Urothelium cell line (cell line): Measurements from ENCODE around the gene DEFB113.

ENCODE experiments used
- DNase-seq: peaks from one replicate; pipeline ENCODE4 v3.0.0; 2011; ENCODE audit warnings: low spot score, mixed read lengths
- FAIRE-seq: peaks from 2 replicates; lab custom pipeline; 2011; peaks lifted over from hg19 to GRCh38; lab: Jason Lieb, UNC

Gene DEFB113

DNA sequence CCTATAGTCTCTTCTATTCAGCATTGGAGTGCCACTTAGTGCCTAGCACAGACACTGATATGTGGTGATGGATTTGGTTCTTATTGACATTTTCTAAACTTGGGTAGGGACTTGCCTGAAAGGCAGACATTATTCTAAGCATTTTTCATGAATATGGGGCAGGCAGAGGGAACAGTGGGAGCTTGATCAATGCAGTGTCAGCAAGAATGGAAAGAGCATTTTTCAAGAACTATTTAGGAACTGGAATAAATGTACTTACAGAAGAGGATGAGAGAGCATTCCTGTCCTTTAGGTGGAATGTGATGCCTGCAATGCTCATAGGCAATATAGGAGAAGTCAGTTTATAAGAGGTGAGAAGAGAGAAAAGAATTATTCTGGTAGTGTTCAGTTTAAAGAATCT is 31.6 kb downstream of the DEFB113 start:
- FAIRE-seq: no peak
- no peak for DNase-seq

DNA sequence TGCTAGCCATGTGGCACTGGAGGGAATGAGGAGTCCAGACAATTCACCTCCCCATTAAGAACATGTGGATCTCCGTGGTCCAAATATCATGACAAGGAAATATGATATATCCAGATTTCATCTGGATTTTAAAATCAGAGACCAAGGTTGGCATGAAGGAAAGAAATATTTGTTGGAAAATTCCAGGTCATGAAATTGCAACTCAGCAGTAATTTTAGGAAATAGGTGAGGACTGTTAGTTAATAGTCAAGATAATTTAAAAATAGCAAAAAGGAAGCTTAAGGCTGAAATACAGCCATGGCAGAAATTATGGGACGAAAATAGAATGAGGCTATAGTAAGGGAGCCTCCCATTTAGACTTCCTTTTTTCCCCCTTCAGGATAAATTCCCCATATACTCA is 32.4 kb downstream of the DEFB113 start:
- FAIRE-seq (no peak), DNase-seq (no peak)

DNA sequence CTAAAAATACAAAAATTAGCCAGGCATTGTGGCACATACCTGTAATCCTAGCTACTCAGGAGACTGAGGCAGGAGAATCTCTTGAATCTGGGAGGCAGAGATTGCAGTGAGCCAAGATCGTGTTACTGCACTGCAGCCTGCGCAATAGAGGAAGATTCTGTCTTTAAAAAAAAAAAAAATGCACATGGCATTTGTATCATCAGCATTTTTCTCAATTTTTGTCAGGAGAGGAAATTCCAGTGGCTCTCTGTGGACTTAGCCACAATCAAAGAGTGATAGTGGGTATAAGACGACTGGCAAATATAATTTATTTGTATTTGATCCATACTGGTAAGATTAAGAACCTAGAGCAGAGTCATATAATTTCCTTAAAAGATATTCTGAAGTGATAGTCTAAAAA is 34.0 kb downstream of the DEFB113 start:
- no peak for FAIRE-seq
- no peak for DNase-seq

GRCh38 chr6:49934770-49935169 is 34.7 kb downstream of the DEFB113 start:
- DNase-seq (no peak), FAIRE-seq (no peak)

DNA sequence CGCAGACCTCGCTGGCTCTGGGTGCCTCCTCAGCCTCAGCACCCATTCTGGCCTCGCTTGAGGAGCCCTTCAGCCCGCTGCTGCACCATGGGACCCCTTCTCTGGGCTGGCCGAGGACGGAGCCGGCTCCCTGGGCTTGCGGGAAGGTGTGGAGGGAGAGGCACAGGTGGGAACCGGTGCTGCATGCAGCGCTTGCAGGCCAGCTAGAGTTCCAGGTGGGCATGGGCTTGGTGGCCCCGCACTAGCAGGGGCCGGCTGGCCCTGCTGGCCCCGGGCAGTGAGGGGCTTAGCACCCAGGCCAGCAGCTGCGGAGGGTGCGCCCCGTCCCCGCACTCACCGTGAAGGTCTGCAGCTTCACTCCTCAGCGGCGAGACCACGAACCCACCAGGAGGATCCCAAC is 35.9 kb downstream of the DEFB113 start:
- no peak for DNase-seq
- FAIRE-seq: no peak

GRCh38 chr6:49929340-49929739 is 40.1 kb downstream of the DEFB113 start:
- FAIRE-seq (no peak), DNase-seq (no peak)

- no peak for FAIRE-seq
- DNase-seq: no peak
Measured at GRCh38 chr6:49923826-49924225, 45.6 kb downstream of the DEFB113 start.

GRCh38 chr6:49919935-49920644 is 49.3 kb downstream of the DEFB113 start:
- DNase-seq (no peak), FAIRE-seq (no peak)

GRCh38 chr6:49919261-49919660 is 50.2 kb downstream of the DEFB113 start:
- FAIRE-seq: no peak
- no peak for DNase-seq

DNA sequence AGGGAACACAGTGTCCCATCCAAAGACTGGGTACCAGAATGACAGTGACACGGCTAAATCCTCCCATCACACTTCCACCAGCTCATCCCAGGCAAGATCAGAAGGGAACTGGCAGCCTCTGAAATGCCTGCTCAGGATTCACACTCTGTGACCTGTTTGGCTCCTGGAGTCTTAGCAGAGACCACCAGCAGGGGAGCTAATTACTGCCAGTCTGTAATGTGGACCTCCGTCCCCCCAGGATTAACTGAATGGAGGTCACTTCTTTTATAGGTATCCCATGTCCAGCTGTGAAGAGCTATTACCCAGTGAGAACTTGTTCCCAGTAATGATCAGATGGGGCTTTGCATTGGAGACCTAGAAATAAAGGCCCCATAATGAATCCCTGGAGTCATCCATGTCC is 50.6 kb downstream of the DEFB113 start:
- DNase-seq (no peak), FAIRE-seq (no peak)
